SU-DHL-6 (cell line): ENCODE data around the gene ZNF248.

Experiments used
- EZH2phosphoT487 ChIP-seq: fragments of 200-600 bp; sonication (generic), shearing (Covaris generic); conservative IDR thresholded peaks from 2 replicates; pipeline ENCODE4 v1.6.1; 2018; ENCODE audit warnings: mild to moderate bottlenecking, antibody characterized with exemption, low read length, moderate library complexity, mixed read lengths
- TF ChIP-seq, protein P1 (sequence below): fragments of 200-600 bp; sonication (generic); IDR thresholded peaks from one replicate; pipeline ENCODE4 v1.5.1; 2017; ENCODE audit warnings: antibody characterized with exemption, mild to moderate bottlenecking, low read length, moderate library complexity; ENCODE audit not compliant: insufficient read depth, poor library complexity, severe bottlenecking

DNA sequence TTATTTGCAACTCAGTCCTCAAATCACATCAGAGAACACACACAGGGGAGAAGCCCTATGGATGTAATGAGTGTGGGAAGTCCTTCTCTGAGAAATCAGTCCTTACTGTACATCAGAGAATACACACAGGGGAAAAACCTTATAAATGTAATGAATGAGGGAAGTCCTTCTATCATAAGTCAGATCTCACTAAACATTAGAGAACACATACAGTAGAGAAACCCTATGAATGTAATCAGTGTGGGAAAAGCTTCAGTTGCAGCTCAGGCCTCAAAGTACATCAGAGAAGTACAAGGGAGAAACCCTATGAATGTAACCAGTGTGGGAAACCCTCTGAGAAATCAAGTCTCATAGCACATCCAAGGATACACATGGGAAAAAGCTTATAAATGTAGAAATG lies 39.0 kb upstream of the ZNF248 start:
- TF ChIP-seq, protein P1, sequence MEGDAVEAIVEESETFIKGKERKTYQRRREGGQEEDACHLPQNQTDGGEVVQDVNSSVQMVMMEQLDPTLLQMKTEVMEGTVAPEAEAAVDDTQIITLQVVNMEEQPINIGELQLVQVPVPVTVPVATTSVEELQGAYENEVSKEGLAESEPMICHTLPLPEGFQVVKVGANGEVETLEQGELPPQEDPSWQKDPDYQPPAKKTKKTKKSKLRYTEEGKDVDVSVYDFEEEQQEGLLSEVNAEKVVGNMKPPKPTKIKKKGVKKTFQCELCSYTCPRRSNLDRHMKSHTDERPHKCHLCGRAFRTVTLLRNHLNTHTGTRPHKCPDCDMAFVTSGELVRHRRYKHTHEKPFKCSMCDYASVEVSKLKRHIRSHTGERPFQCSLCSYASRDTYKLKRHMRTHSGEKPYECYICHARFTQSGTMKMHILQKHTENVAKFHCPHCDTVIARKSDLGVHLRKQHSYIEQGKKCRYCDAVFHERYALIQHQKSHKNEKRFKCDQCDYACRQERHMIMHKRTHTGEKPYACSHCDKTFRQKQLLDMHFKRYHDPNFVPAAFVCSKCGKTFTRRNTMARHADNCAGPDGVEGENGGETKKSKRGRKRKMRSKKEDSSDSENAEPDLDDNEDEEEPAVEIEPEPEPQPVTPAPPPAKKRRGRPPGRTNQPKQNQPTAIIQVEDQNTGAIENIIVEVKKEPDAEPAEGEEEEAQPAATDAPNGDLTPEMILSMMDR = no peak
- TF ChIP-seq EZH2phosphoT487 = no peak
